Ovary (tissue), 9 donors: Measurements from ENCODE around the gene KNL1. TPM values are rescaled to one million over a fixed set of nuclear protein-coding genes. Genes with fewer than 3 reads are reported as not detected.
"Not testable (repeated sequence)": the region's sequence is repeated elsewhere in the genome, so short reads cannot be mapped to it uniquely, and the experiment has no call there.

ENCODE experiments used
- DNase-seq, 5 donors: peaks; one replicate each; pipeline ENCODE4 v3.0.0-alpha.2; 2019 to 2020
- H3K27ac ChIP-seq, 2 donors: fragments of 200-600 bp; one replicate each; pipeline versions ENCODE4 v1.5.1 to v1.8.0; 2019 to 2022
- H3K27me3 ChIP-seq: fragments of 200-600 bp; one replicate; pipeline ENCODE4 v1.8.0; 2022
- H3K36me3 ChIP-seq: fragments of 200-600 bp; sonication (generic); one replicate; pipeline ENCODE4 v1.5.1; 2019
- H3K4me1 ChIP-seq: one replicate; pipeline ENCODE4 v1.8.1; 2013; ENCODE audit warnings: mild to moderate bottlenecking, moderate library complexity; ENCODE audit not compliant: insufficient read depth
- H3K4me3 ChIP-seq: fragments of 200-600 bp; sonication (generic); one replicate; pipeline ENCODE4 v1.5.1; 2017
- H3K9me3 ChIP-seq, 2 donors: fragments of 200-600 bp in 1 of 2; sonication (generic) in 1 of 2; one replicate each; pipeline versions ENCODE4 v1.5.1 to v1.8.1; 2013 to 2019; ENCODE audit warnings: mild to moderate bottlenecking in 1 of 2, moderate library complexity in 1 of 2
- CTCF ChIP-seq, 3 donors: fragments of 450-650 bp in 2 of 3; fragments of 200-600 bp in 1 of 3; IDR thresholded peaks; one replicate each; pipeline versions ENCODE4 v1.5.1 to v1.8.0; 2016 to 2022; ENCODE audit warnings: antibody characterized with exemption in 3 of 3, mild to moderate bottlenecking in 1 of 3
- EP300 ChIP-seq: sonication (generic); formaldehyde crosslinking; IDR thresholded peaks from one replicate; pipeline ENCODE4 v1.6.1; 2017; ENCODE audit warnings: antibody characterized with exemption
- POLR2A ChIP-seq: fragments of 450-650 bp; IDR thresholded peaks from one replicate; pipeline ENCODE4 v1.6.1; 2017; ENCODE audit warnings: antibody characterized with exemption, mild to moderate bottlenecking, moderate library complexity
- WGBS, 3 donors: extraction: QIAGEN DNeasy Blood & Tissue Kit in 1 of 3; methylation state at CpG; one replicate each; pipeline versions ENCODE4 v1.1.5 to v1.1.7; 2013 to 2017; 5-methylcytosine and 5-hydroxymethylcytosine counted together
- intact Hi-C, 4 donors: fragments of 100-400 bp; cut with DNase I; formaldehyde crosslinking; loops; one replicate each; pipeline versions ENCODE4 v1.11.0 to v1.15.1; 2022 to 2023
- polyA plus RNA-seq, 2 donors: library from polyadenylated mRNA; stranded (reverse); fragments of 200-250 nt in 1 of 2; fragments of 350-450 nt in 1 of 2; fragmentation: Illumina TruSeq in 1 of 2; extraction: RNeasy Lipid Tissue Mini Kit (QIAGEN cat#74804) in 1 of 2; gene quantifications; one replicate each; pipeline ENCODE4 v1.2.3, GENCODE V29; 2013 to 2014
- total RNA-seq, 7 donors: library from RNA; depleted of rRNA in 2 of 7; stranded (reverse); fragments of >200 nt in 2 of 7; fragmentation: NEBNext Ultra II Directional in 3 of 7; extraction: Animal tissue kit (Norgen Biotek cat#: 25700) in 3 of 7; gene quantifications; one replicate each; pipeline versions ENCODE4 v1.1.0 to v1.2.4, GENCODE V29; 2016 to 2023
- donor health status: DM: no; HTN: no; CAD: no; lungs with moderate emphysema.
- donor health status: DM: no; HTN: no; CAD: no.
- donor health status: Bipolar disorder and iron deficiency.
- donor health status: DM: yes; HTN: yes; CAD: no.
- donor health status: DM: no; HTN: no; CAD: no.
- donor health status: DM: yes; HTN: yes; CAD: no.

The KNL1 gene
- total and polyA plus RNA-seq, 9 donors = 0.13 to 1.4 (median 0.48) TPM

GRCh38 chr15:40680151-40680550 lies 86.1 kb downstream of the KNL1 start:
- 93 to 100% (median 98%) methylated on average over 1 of the region's 1 CpG for WGBS, 3 donors
- no peak overlapping the region for H3K27ac ChIP-seq
- H3K4me3 ChIP-seq = no peak overlapping the region
- no peak for DNase-seq
- intact Hi-C loops = no loop called here
- TF ChIP-seq CTCF (IDR thresholded peaks at IDR 0.05) (no peak), POLR2A (no peak), EP300 (no peak)
- no peaks in the 10 kb centered on the region for H3K9me3 ChIP-seq
- H3K27me3 ChIP-seq = no peaks in the 10 kb centered on the region
- no peaks in the 10 kb centered on the region for H3K36me3 ChIP-seq
- H3K4me1 ChIP-seq = no peaks in the 10 kb centered on the region

- H3K4me1 ChIP-seq, H3K36me3 ChIP-seq, H3K4me3 ChIP-seq, H3K27ac ChIP-seq, DNase-seq, H3K9me3 ChIP-seq, intact Hi-C loops, H3K27me3 ChIP-seq: not testable (repeated sequence)
- WGBS, 3 donors = 61 to 84% (median 76%) methylated on average over 1 of the region's 1 CpG
Measured at GRCh38 chr15:40680959-40681358, 86.9 kb downstream of the KNL1 start.

- no peak overlapping the region for H3K27ac ChIP-seq
- no peaks in the 10 kb centered on the region for H3K9me3 ChIP-seq
- TF ChIP-seq POLR2A (no peak), EP300 (no peak), CTCF (IDR thresholded peaks at IDR 0.05) (no peak)
- intact Hi-C loops = no loop called here
- H3K4me1 ChIP-seq = no peaks in the 10 kb centered on the region
- DNase-seq = no peak
- no peaks in the 10 kb centered on the region for H3K27me3 ChIP-seq
- H3K4me3 ChIP-seq = no peak overlapping the region
- H3K36me3 ChIP-seq = no peaks in the 10 kb centered on the region
Measured at GRCh38 chr15:40684381-40684780, 90.3 kb downstream of the KNL1 start.

- no peaks in the 10 kb centered on the region for H3K36me3 ChIP-seq
- DNase-seq = no peak
- H3K4me1 ChIP-seq = no peaks in the 10 kb centered on the region
- intact Hi-C loops = no loop called here
- TF ChIP-seq CTCF (IDR thresholded peaks at IDR 0.05) = no peak
- no peak for TF ChIP-seq EP300
- no peak for TF ChIP-seq POLR2A
- no peaks in the 10 kb centered on the region for H3K9me3 ChIP-seq
- H3K4me3 ChIP-seq = no peak overlapping the region
- H3K27me3 ChIP-seq = no peaks in the 10 kb centered on the region
- H3K27ac ChIP-seq = no peak overlapping the region
- 89 to 92% (median 91%) methylated on average over 2 of the region's 2 CpGs for WGBS, 3 donors
Measured at GRCh38 chr15:40685376-40685775, 91.3 kb downstream of the KNL1 start.

- no peaks in the 10 kb centered on the region for H3K9me3 ChIP-seq
- intact Hi-C loops = no loop called here
- no peak for TF ChIP-seq CTCF (IDR thresholded peaks at IDR 0.05)
- no peak for TF ChIP-seq POLR2A
- no peak for TF ChIP-seq EP300
- H3K4me3 ChIP-seq = no peak overlapping the region
- no peaks in the 10 kb centered on the region for H3K27me3 ChIP-seq
- 82 to 90% (median 85%) methylated on average over 9 of the region's 9 CpGs for WGBS, 3 donors
- no peak overlapping the region for H3K27ac ChIP-seq
- no peaks in the 10 kb centered on the region for H3K36me3 ChIP-seq
- peaks cover 8% of the 10 kb centered on the region for H3K4me1 ChIP-seq
- no peak for DNase-seq
Measured at GRCh38 chr15:40688932-40689799, 95.1 kb downstream of the KNL1 start.
